NCI-H2107 treated with DMSO at 0.1 percent for 48 hours (cell line): ENCODE measurements around the gene BANP.
"Not testable (repeated sequence)": the region's sequence is repeated elsewhere in the genome, so short reads cannot be mapped to it uniquely, and the experiment has no call there.

ENCODE experiments used
- DNase-seq: peaks from one replicate; lab custom pipeline; 2025; ENCODE audit not compliant: unreplicated experiment; lab: John Stamatoyannopoulos, UW

The BANP gene

GRCh38 chr16:88026964-88027938, 76.0 kb downstream of the BANP start:
- no peak for DNase-seq

- not testable (repeated sequence) for DNase-seq
Observed at GRCh38 chr16:88028177-88028930, 77.1 kb downstream of the BANP start.

DNA sequence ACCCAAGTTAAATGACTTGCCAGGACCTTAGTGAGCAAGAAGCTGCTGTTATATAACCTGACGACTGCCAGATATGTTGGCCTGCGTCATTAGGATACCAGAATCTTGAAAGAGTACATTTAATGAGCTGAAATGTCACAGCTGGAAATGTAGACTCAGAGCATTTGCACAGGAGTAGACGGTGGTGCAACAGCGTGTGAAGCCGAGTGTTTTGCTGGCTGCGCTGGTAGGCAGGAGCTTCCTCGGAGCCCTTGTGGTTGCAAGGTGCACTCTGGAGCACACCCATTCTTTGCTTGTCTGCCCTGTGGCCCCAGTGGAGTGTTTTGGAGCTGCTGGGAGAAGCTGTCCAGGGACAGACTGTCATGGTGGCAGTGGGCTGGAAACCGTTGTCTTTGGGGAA, 79.3 kb downstream of the BANP start:
- no peak for DNase-seq

- not testable (repeated sequence) for DNase-seq
Observed at GRCh38 chr16:88030961-88031360, 79.7 kb downstream of the BANP start.

GRCh38 chr16:88033003-88033740, 81.9 kb downstream of the BANP start:
- not testable (repeated sequence) for DNase-seq

DNA sequence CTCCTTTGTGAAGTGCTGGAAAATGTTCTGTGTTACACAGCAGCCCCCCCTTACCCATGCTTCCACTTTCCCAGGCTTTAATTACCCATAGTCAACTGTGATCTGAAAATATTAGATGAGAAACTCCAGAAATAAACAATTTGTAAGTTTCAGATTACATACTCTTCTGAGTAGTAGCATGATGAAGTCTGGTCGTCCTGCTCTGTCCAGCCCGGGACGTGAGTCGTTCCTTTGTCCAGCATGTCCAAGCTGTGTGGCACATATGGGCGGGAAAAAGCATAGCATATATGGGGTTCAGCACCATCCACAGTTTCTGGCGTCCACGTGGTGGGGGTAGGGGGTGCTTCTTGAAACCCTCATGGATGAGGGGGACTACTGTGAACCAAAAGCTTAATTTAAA, 83.5 kb downstream of the BANP start:
- no peak for DNase-seq

DNA sequence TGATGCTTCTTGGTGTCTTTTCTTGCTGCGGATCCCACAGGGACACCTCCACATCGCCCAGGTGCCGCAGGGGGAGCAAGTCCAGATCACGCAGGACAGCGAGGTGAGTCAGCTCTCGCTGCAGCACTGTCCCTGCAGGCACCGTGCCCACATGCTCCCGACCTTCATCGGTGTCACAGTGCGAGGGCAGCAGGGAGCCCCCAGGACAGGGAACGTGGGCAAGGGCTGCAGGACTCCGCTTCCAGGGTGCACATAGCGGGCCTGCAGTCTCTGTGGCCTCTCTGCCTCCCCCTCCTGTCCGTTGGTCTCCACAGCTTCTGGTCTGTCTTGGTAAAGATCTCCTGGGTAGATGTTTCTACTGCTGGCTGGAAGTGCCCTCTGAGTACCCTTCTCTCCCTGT, 84.1 kb downstream of the BANP start:
- no peak for DNase-seq

GRCh38 chr16:88035884-88036639, 84.8 kb downstream of the BANP start:
- DNase-seq: not testable (repeated sequence)

DNA sequence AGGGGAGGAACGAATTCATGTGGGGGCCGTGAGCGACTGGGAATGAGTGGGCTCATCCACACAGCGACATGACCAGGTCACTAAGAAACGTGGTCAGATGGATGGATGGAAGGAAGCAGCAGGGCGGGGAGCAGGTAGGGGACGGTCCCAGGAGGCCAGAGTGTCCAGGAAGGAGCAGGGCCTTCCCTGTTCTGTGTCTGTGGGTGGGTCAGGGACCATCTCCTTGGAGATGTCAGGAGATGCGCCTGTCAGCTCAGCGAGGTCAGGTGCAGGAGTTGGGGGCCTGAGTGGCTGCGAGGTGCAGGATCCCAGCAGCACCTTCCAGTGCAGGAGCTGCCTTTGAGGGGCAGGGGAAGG, 85.4 kb downstream of the BANP start:
- DNase-seq: not testable (repeated sequence)

- DNase-seq: not testable (repeated sequence)
Observed at GRCh38 chr16:88037359-88037758, 86.1 kb downstream of the BANP start.

- not testable (repeated sequence) for DNase-seq
Observed at GRCh38 chr16:88037876-88038525, 86.8 kb downstream of the BANP start.

GRCh38 chr16:88038526-88038908, 87.3 kb downstream of the BANP start:
- DNase-seq: not testable (repeated sequence)

GRCh38 chr16:88039591-88039990, 88.4 kb downstream of the BANP start:
- no peak for DNase-seq

- DNase-seq: not testable (repeated sequence)
Observed at GRCh38 chr16:88040196-88040876, 89.1 kb downstream of the BANP start.

DNA sequence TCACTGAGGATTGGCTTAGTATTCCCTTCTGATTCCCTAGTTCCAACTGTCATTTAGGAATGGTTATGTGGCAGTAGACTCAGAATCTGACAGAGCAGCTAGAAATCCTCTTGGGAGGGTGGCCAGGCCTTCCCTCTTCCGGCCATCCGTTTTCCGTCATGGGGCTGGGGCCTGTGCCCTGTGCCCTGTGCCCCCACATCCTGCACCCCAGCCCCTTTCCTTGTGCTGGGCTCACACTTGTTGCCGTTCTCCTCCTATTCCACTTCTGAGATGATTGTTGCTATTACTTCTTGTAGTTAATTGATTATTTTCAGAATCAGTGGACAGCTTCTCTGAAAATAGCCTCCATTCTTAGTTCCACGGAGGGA, 89.6 kb downstream of the BANP start:
- DNase-seq: not testable (repeated sequence)

DNA sequence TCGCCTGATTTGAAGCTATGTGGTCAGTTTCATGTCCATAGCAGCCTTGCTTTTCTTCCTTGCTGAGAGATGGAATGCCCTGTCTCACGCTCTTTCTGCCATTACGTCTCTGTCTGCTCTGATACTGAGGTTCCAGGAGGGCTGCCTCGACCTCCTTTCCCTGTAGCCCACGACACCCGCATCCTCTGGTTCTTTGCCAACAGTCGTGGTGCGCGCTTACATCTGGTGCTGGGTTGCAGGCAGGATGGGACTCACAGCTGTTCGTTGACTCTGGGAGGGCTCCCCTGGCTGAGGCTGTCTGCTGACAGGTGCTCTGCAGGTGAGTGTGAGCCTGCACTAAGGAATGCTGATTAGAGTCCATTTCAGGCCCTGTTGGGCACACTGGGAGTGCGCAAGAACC, 90.3 kb downstream of the BANP start:
- DNase-seq: not testable (repeated sequence)

DNA sequence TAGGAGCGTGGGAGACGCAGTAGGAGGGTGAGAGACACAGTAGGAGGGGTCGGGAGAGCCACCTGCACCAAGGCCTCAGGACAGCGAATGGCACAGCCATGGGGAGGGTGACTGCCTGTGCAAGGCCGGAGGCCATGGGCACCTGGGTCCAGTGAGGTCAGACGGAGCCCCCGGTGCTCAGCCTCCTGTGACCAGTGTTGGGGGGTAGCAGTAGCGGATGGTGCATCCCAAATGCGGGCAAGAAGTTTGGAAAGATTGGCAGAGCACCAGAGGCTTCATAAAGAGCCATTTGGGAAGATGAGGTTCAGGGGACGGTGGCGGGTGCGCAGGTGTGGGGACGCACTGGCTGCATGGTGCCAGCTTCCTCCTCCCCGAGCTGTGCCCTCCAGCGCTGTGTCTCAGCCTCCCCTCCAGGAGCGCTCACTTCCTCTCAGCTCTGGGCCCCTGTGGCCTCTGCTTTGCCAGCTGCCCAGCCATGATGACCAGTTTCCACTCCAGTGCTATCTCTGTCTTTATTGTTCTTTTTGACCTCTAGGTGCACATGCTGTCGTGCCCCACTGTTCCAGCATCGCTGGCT, 90.8 kb downstream of the BANP start:
- DNase-seq: not testable (repeated sequence)

DNA sequence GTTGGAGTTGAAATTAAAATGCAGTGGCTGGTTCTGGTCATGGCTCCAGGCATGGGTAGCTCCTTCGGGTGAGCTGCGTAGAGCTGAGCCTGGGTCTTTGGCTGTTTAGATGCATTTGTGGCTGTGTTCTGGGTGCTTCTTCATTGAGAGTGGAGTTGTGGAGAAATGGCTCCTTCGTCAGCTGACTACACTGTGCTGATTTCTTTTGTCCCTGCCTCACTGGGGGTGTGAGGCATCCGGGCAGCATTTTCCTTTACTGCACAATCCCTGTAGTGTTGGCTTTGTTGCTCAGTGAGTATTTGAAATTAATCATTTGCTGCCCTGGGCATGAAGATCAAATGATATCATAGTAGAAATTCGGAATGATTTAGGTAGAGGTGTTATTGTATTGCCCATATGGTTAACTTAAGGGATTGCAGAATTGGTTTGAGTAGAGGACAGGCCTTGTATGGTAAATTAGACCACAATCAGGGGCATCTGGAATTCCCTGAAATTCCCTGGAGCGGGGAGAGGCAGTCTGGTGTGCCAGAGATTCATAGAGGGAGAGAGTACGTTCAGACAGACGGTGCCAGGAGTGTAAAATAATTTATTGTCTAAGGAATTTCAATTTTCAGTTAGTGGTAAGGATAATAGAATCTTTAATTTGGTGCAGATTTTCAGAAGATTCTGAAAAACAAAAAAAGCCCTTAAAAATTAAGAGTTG, 92.1 kb downstream of the BANP start:
- not testable (repeated sequence) for DNase-seq
